Endodermal cell (in vitro differentiated cells): ENCODE results near the gene SCARF2. TPM values are rescaled to one million over a fixed set of nuclear protein-coding genes. Genes with fewer than 3 reads are reported as not detected.
A peak's percentile ranks its signal among the peaks of the same experiment; 100 is the strongest.
"Not testable (repeated sequence)": the region's sequence is repeated elsewhere in the genome, so short reads cannot be mapped to it uniquely, and the experiment has no call there.

ENCODE experiments used
- DNase-seq: peaks from one replicate; pipeline ENCODE4 v3.0.0-alpha.2; 2017
- H3K27ac ChIP-seq: 2 replicates; pipeline ENCODE4 v1.5.1; 2013; ENCODE audit warnings: mild to moderate bottlenecking, low read depth, low read length, moderate library complexity
- H3K27me3 ChIP-seq: 2 replicates; pipeline ENCODE4 v1.6.1; 2013; ENCODE audit warnings: mild to moderate bottlenecking, low read length, moderate library complexity; ENCODE audit not compliant: insufficient read depth, control insufficient read depth, poor library complexity, severe bottlenecking
- H3K36me3 ChIP-seq: 2 replicates; pipeline ENCODE4 v1.7.0; 2013; ENCODE audit warnings: mild to moderate bottlenecking, low read length, moderate library complexity; ENCODE audit not compliant: control insufficient read depth, insufficient read depth
- H3K4me1 ChIP-seq: one replicate; pipeline ENCODE4 v1.7.0; 2013; ENCODE audit warnings: low read length; ENCODE audit not compliant: control insufficient read depth, insufficient read depth
- H3K4me3 ChIP-seq: 2 replicates; pipeline ENCODE4 v1.5.1; 2013; ENCODE audit warnings: mild to moderate bottlenecking, low read length, moderate library complexity
- H3K9ac ChIP-seq: 2 replicates; pipeline ENCODE4 v1.6.1; 2013; ENCODE audit warnings: mild to moderate bottlenecking, low read length, moderate library complexity; ENCODE audit not compliant: poor library complexity, severe bottlenecking; ENCODE audit errors: extremely low read depth
- H3K9me3 ChIP-seq: 2 replicates; pipeline ENCODE4 v1.6.1; 2013; ENCODE audit warnings: mild to moderate bottlenecking, low read length, moderate library complexity; ENCODE audit not compliant: control insufficient read depth
- H3K27ac Mint-ChIP-seq: 2 replicates; pipeline ENCODE4 v1.8.0; 2020; ENCODE audit warnings: mixed read lengths
- H3K27me3 Mint-ChIP-seq: 2 replicates; pipeline ENCODE4 v1.8.0; 2021; ENCODE audit warnings: mild to moderate bottlenecking, mixed read lengths; ENCODE audit not compliant: insufficient read depth
- H3K36me3 Mint-ChIP-seq: 2 replicates; pipeline ENCODE4 v1.8.0; 2020; ENCODE audit warnings: low read depth, mixed read lengths
- H3K4me1 Mint-ChIP-seq: 2 replicates; pipeline ENCODE4 v1.8.0; 2020; ENCODE audit warnings: mixed read lengths
- H3K4me3 Mint-ChIP-seq: 2 replicates; pipeline ENCODE4 v1.8.0; 2020; ENCODE audit warnings: mild to moderate bottlenecking, moderate library complexity, mixed read lengths
- H3K9me3 Mint-ChIP-seq: 2 replicates; pipeline ENCODE4 v1.8.0; 2020; ENCODE audit warnings: mild to moderate bottlenecking, mixed read lengths
- WGBS, 2 experiments: methylation state at CpG; one replicate each; pipeline versions ENCODE4 v1.1.5 to v1.1.7; 2013; ENCODE audit warnings: missing lambda C conversion rate in 2 of 2, mixed read lengths in 1 of 2; ENCODE audit not compliant: insufficient coverage in 1 of 2, insufficient read length in 1 of 2; 5-methylcytosine and 5-hydroxymethylcytosine counted together
- total RNA-seq, 2 donors: library from RNA; stranded (reverse); fragmentation: NEBNext Ultra II Directional in 1 of 2; extraction: Animal tissue kit (Norgen Biotek cat#: 25700) in 1 of 2; gene quantifications; 2 replicates in 1 of 2; 3 replicates in 1 of 2; pipeline ENCODE4 v1.2.1, GENCODE V29; 2021
- TF ChIP-seq, protein P1 (sequence below): fragments of 200-600 bp; sonication (generic); conservative IDR thresholded peaks from 2 replicates; pipeline ENCODE4 v1.5.0; 2021; ENCODE audit warnings: antibody characterized with exemption, mild to moderate bottlenecking

SCARF2 gene
- total RNA-seq, 2 donors from 2014 or later = 19.8 to 20.3 TPM

DNA sequence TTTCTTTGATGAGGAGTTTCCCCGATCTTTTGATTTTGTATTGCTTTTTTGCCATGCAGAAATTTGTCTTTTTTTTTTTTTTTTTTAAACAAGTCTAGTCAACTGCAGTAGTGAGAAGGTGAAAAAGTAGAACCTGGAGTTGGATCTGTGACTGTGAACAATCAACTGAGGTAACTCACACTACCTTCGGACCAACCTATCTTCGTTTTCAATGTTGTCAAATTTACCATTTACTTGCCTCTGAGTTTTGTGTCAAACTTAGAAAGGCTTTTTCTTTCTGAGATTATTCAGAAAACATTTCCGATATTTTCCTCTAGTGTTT, 37.5 kb upstream of the SCARF2 start:
- Mint-ChIP-seq H3K4me3 (no peak overlapping the region), H3K4me1 (no peaks in the 10 kb centered on the region), H3K9me3 (no peaks in the 10 kb centered on the region), H3K36me3 (peaks cover 15% of the 10 kb centered on the region), H3K27ac (no peak overlapping the region), H3K27me3 (no peaks in the 10 kb centered on the region)
- no peak for DNase-seq
- no peaks in the 10 kb centered on the region for H3K27me3 ChIP-seq
- H3K9me3 ChIP-seq = no peaks in the 10 kb centered on the region
- 92 to 95% methylated on average over 3 of the region's 4 CpGs for whole genome bisulfite sequencing, 2 experiments
- no peak overlapping the region for H3K4me3 ChIP-seq
- TF ChIP-seq, protein P1, sequence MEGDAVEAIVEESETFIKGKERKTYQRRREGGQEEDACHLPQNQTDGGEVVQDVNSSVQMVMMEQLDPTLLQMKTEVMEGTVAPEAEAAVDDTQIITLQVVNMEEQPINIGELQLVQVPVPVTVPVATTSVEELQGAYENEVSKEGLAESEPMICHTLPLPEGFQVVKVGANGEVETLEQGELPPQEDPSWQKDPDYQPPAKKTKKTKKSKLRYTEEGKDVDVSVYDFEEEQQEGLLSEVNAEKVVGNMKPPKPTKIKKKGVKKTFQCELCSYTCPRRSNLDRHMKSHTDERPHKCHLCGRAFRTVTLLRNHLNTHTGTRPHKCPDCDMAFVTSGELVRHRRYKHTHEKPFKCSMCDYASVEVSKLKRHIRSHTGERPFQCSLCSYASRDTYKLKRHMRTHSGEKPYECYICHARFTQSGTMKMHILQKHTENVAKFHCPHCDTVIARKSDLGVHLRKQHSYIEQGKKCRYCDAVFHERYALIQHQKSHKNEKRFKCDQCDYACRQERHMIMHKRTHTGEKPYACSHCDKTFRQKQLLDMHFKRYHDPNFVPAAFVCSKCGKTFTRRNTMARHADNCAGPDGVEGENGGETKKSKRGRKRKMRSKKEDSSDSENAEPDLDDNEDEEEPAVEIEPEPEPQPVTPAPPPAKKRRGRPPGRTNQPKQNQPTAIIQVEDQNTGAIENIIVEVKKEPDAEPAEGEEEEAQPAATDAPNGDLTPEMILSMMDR = no peak
- H3K27ac ChIP-seq = no peak overlapping the region
- no peak overlapping the region for H3K9ac ChIP-seq
- no peaks in the 10 kb centered on the region for H3K4me1 ChIP-seq
- H3K36me3 ChIP-seq = peaks cover 8% of the 10 kb centered on the region

DNA sequence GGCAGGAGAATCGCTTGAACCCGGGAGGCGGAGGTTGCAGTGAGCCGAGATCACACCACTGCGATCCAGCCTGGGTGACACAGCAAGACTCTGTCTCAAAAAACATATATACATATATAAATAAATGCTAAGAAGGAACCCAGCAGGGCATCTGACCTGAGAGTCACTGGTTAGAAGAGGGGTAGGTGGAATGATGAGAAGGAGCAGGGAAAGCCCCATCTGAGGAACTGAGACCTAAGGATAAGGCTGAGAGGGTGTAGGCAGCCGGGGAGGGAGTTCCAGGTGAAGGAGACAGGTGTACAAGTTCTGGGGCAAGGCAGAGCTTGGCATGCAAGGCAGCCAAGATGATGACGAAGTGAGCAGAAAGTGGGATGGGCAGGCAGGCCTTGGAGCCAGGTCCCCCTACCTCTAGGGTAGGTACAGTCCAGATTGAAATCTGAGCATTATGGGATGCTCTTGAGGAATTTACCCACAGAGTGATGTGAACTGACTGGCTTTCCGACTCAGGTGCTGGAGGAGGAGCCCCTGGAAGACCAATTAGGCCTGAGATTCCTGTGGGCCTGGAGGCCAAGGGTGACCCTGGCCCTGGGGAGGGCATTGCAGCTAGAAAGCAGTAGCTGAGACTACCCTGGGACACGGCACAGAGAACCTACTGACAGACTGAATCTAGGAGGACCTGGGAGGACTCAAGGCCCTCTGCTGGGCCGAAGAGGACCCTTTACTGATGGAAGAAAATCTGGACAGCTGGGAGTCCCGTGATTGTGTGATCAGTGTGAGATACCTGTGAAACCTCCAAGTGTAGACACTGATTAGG, 35.2 kb upstream of the SCARF2 start:
- Histone ChIP-seq H3K36me3 (peaks cover 8% of the 10 kb centered on the region), H3K27me3 (no peaks in the 10 kb centered on the region), H3K27ac (no peak overlapping the region), H3K9me3 (no peaks in the 10 kb centered on the region), H3K9ac (no peak overlapping the region), H3K4me1 (no peaks in the 10 kb centered on the region), H3K4me3 (no peak overlapping the region)
- Mint-ChIP-seq H3K27ac (no peak overlapping the region), H3K27me3 (no peaks in the 10 kb centered on the region), H3K9me3 (no peaks in the 10 kb centered on the region), H3K4me3 (no peak overlapping the region), H3K36me3 (peaks cover 19% of the 10 kb centered on the region), H3K4me1 (no peaks in the 10 kb centered on the region)
- TF ChIP-seq, protein P1 = peak; percentile 24
- 94 to 97% methylated on average over 5 to 11 of the region's 11 CpGs for WGBS, 2 experiments
- DNase-seq = no peak

DNA sequence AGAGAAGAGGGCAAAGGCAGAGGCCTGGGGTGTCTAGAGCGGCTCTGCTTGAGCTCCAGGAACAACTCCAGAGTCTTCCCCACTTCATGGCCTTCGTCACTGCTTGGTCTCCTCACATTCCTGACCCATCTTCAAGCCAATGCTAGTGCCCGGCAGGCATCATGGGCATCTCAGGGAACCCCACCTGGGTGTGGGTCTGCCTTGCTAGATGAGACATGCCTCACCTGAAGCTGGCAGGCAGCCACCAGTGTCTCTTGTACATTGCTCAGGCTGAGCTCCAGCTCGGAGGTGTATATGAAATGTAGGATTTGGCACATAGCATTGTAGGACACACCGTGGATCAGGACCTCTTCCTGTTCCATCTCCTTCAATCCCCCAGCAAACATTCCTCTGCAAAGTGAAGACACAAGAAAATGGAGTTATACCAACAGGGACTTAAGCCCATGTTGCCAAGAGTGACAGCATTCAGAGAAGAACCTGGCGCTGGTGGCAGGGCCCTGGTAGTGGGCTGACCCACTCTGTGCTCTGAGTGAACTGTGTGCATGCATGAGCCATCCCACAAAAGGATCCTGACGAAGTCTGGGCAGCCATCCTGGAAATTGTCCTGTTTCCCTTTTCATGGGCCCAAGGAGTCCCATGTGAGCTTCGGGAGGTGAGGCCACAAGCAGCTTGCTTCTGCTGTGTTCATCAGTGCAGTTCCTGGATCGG, 33.7 kb upstream of the SCARF2 start:
- Mint-ChIP-seq H3K27me3 (no peaks in the 10 kb centered on the region), H3K9me3 (no peaks in the 10 kb centered on the region), H3K4me1 (no peaks in the 10 kb centered on the region), H3K27ac (no peak overlapping the region), H3K4me3 (no peak overlapping the region), H3K36me3 (peaks cover 19% of the 10 kb centered on the region)
- Histone ChIP-seq H3K27me3 (no peaks in the 10 kb centered on the region), H3K4me3 (no peak overlapping the region), H3K4me1 (no peaks in the 10 kb centered on the region), H3K9me3 (no peaks in the 10 kb centered on the region), H3K27ac (no peak overlapping the region), H3K9ac (no peak overlapping the region), H3K36me3 (peaks cover 8% of the 10 kb centered on the region)
- 93 to 98% methylated on average over 6 to 9 of the region's 9 CpGs for WGBS, 2 experiments
- DNase-seq = no peak
- TF ChIP-seq, protein P1 = no peak

DNA sequence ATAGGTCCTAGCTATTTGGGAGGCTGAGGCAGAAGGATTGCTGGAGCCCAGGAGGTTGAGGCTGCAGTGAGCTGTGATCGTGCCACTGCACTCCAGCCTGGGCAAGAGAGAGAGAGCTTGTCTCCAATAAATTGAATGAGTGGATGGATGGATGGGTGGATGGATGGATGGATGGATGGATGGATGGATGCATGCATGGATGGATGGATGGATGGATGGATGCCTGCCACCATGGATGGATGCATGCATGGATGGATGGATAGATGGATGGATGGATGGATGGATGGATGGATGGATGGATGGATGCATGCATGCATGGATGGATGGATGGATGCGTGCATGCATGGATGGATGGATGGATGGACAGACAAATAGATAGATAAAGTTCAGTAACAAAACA, 32.9 kb upstream of the SCARF2 start:
- peaks cover 19% of the 10 kb centered on the region for H3K36me3 Mint-ChIP-seq
- not testable (repeated sequence) for H3K36me3 ChIP-seq, H3K27me3 ChIP-seq, H3K4me3 Mint-ChIP-seq, H3K27ac Mint-ChIP-seq, DNase-seq, H3K4me1 ChIP-seq, H3K4me3 ChIP-seq, H3K9me3 ChIP-seq, H3K27ac ChIP-seq, H3K4me1 Mint-ChIP-seq, H3K9ac ChIP-seq, H3K9me3 Mint-ChIP-seq, H3K27me3 Mint-ChIP-seq
- 100% methylated on average over 1 to 2 of the region's 2 CpGs for WGBS, 2 experiments
